Esophagus muscularis mucosa (tissue), 4 donors: ENCODE measurements around the gene ADCY7. TPM values are rescaled to one million over a fixed set of nuclear protein-coding genes. Genes with fewer than 3 reads are reported as not detected.

Experiments
- DNase-seq: peaks from one replicate; pipeline ENCODE4 v3.0.0-alpha.2; 2017; ENCODE audit errors: extremely low spot score
- H3K27ac ChIP-seq, 4 donors: fragments of 200-600 bp; sonication (generic); replicated peaks in 1 of 4; 1 replicate in 3 of 4; 2 replicates in 1 of 4; pipeline ENCODE4 v1.5.1; 2016 to 2019; ENCODE audit warnings: mild to moderate bottlenecking in 1 of 4
- H3K27me3 ChIP-seq, 4 donors: fragments of 200-600 bp; sonication (generic); one replicate each; pipeline versions ENCODE4 v1.5.1 to v1.6.0; 2016 to 2019
- H3K36me3 ChIP-seq, 4 donors: fragments of 200-600 bp; sonication (generic); one replicate each; pipeline ENCODE4 v1.5.1; 2016 to 2019
- H3K4me1 ChIP-seq, 4 donors: fragments of 200-600 bp; sonication (generic); one replicate each; pipeline ENCODE4 v1.5.1; 2016 to 2019
- H3K4me3 ChIP-seq, 4 donors: fragments of 200-600 bp; sonication (generic); 1 replicate in 2 of 4; 2 replicates in 2 of 4; pipeline ENCODE4 v1.5.1; 2016 to 2019; ENCODE audit warnings: mild to moderate bottlenecking in 4 of 4, moderate library complexity in 1 of 4
- H3K9me3 ChIP-seq, 4 donors: fragments of 200-600 bp; sonication (generic); 1 replicate in 3 of 4; 2 replicates in 1 of 4; pipeline ENCODE4 v1.5.1; 2016 to 2019
- EP300 ChIP-seq: sonication (generic); formaldehyde crosslinking; IDR thresholded peaks from one replicate; pipeline ENCODE4 v1.6.1; 2017; ENCODE audit warnings: antibody characterized with exemption
- POLR2A ChIP-seq: fragments of 450-650 bp; IDR thresholded peaks from one replicate; pipeline ENCODE4 v1.6.1; 2017; ENCODE audit warnings: antibody characterized with exemption, moderate library complexity, mild to moderate bottlenecking, low read depth
- POLR2AphosphoS5 ChIP-seq, 2 donors: sonication (generic); formaldehyde crosslinking; IDR thresholded peaks; one replicate each; pipeline ENCODE4 v1.6.1; 2017; ENCODE audit warnings: antibody characterized with exemption in 2 of 2
- WGBS: methylation state at CpG from one replicate; pipeline ENCODE4 v1.1.5; 2018; 5-methylcytosine and 5-hydroxymethylcytosine counted together
- intact Hi-C: fragments of 100-400 bp; cut with DNase I; formaldehyde crosslinking; loops from one replicate; pipeline ENCODE4 v1.15.1; 2023
- total RNA-seq, 4 donors: library from RNA; depleted of rRNA; stranded (reverse); fragments of >200 nt; gene quantifications; one replicate each; pipeline versions ENCODE4 v1.1.0 to v1.2.1, GENCODE V29; 2016
- TF ChIP-seq, protein P1 (sequence below), 3 experiments: fragments of 200-600 bp in 2 of 3; fragments of 450-650 bp in 1 of 3; sonication (generic) in 2 of 3; IDR thresholded peaks; one replicate each; pipeline ENCODE4 v1.5.1; 2017 to 2019; ENCODE audit warnings: antibody characterized with exemption in 3 of 3, mild to moderate bottlenecking in 2 of 3, moderate library complexity in 1 of 3

Gene ADCY7
- total RNA-seq, 4 donors from 2014 or later = 12.3 to 17.4 (median 15.6) TPM

GRCh38 chr16:50275098-50275415 is 8.7 kb downstream of the ADCY7 start:
- no peaks in the 10 kb centered on the region for H3K9me3 ChIP-seq
- intact Hi-C loops = no loop called here
- no peak for DNase-seq
- TF ChIP-seq, protein P1, sequence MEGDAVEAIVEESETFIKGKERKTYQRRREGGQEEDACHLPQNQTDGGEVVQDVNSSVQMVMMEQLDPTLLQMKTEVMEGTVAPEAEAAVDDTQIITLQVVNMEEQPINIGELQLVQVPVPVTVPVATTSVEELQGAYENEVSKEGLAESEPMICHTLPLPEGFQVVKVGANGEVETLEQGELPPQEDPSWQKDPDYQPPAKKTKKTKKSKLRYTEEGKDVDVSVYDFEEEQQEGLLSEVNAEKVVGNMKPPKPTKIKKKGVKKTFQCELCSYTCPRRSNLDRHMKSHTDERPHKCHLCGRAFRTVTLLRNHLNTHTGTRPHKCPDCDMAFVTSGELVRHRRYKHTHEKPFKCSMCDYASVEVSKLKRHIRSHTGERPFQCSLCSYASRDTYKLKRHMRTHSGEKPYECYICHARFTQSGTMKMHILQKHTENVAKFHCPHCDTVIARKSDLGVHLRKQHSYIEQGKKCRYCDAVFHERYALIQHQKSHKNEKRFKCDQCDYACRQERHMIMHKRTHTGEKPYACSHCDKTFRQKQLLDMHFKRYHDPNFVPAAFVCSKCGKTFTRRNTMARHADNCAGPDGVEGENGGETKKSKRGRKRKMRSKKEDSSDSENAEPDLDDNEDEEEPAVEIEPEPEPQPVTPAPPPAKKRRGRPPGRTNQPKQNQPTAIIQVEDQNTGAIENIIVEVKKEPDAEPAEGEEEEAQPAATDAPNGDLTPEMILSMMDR (IDR thresholded peaks at IDR 0.05) = no peak
- TF ChIP-seq POLR2AphosphoS5 (IDR thresholded peaks at IDR 0.05) (no peak), POLR2A (no peak), EP300 (no peak)
- H3K4me1 ChIP-seq = peaks cover 0 to 22% (median 9%) of the 10 kb centered on the region in 4 donors
- WGBS = 86% methylated on average over 1 of the region's 3 CpGs
- peak overlapping the region; percentile 47 to 65 (median 54) for H3K27ac ChIP-seq
- peak overlapping the region; percentile 30 to 42 (median 34) for H3K4me3 ChIP-seq
- H3K27me3 ChIP-seq = no peaks in the 10 kb centered on the region
- no peaks in the 10 kb centered on the region for H3K36me3 ChIP-seq

- no peak for DNase-seq
- H3K27ac ChIP-seq = peak overlapping the region in 3 of 4 donors; percentile 53 to 65 (median 54)
- TF ChIP-seq, protein P1 (IDR thresholded peaks at IDR 0.05) = no peak
- no peak for TF ChIP-seq EP300
- TF ChIP-seq POLR2AphosphoS5 (IDR thresholded peaks at IDR 0.05) = no peak
- no peak for TF ChIP-seq POLR2A
- no peaks in the 10 kb centered on the region for H3K36me3 ChIP-seq
- peaks cover 0 to 23% (median 9%) of the 10 kb centered on the region in 4 donors for H3K4me1 ChIP-seq
- 94% methylated on average over 5 of the region's 12 CpGs for WGBS
- H3K4me3 ChIP-seq = peak overlapping the region in 1 of 4 donors; percentile 33
- H3K9me3 ChIP-seq = no peaks in the 10 kb centered on the region
- no peaks in the 10 kb centered on the region for H3K27me3 ChIP-seq
- intact Hi-C loops = no loop called here
Measured at GRCh38 chr16:50275428-50276325, 9.3 kb downstream of the ADCY7 start.

- H3K9me3 ChIP-seq = no peaks in the 10 kb centered on the region
- no peak overlapping the region for H3K27ac ChIP-seq
- peaks cover 0 to 25% (median 12%) of the 10 kb centered on the region in 4 donors for H3K4me1 ChIP-seq
- no peak overlapping the region for H3K4me3 ChIP-seq
- no peak for DNase-seq
- intact Hi-C loops = no loop called here
- WGBS = 81% methylated on average over 2 of the region's 2 CpGs
- TF ChIP-seq EP300 (no peak), POLR2AphosphoS5 (IDR thresholded peaks at IDR 0.05) (no peak)
- H3K27me3 ChIP-seq = no peaks in the 10 kb centered on the region
- no peaks in the 10 kb centered on the region for H3K36me3 ChIP-seq
Measured at GRCh38 chr16:50276326-50276640, 9.9 kb downstream of the ADCY7 start.

DNA sequence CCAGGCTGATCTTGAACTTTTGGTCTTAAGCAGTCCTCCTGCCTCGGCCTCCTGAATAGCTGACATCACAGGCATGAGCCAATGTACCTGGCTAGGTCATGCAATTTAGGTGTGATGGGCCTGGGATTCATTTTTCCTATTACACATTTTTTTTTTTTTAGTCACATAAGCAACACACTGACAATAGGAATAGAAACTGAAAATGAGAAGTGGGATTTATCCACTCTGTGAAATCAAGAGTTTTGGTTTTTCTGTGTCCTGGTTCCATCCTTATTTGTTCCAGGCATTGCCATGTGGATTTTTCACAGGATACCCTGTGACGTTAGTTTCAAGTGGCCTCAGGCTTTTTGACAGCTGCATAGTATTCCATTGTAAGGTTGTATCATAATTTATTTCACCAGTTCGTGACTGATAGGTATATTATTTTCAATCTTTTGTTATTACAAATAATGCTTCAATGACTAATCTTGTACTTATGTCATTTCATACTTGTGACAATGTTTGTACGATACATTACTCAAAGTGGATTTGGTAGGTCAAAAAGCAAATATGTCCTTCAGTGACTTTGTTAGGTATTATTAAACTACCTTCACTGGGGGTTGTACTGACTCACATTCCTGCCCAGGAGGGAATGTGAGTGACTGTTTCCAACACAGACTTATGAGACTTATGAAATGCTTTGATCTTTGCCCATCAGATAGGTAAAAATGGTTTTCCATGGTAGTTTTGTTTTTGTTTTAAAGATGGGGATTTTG is 10.6 kb downstream of the ADCY7 start:
- no peaks in the 10 kb centered on the region for H3K27me3 ChIP-seq
- peaks cover 0 to 20% (median 17%) of the 10 kb centered on the region in 4 donors for H3K4me1 ChIP-seq
- no peaks in the 10 kb centered on the region for H3K9me3 ChIP-seq
- TF ChIP-seq POLR2A (no peak), POLR2AphosphoS5 (IDR thresholded peaks at IDR 0.05) (no peak), EP300 (no peak)
- TF ChIP-seq, protein P1 (IDR thresholded peaks at IDR 0.05) = no peak
- H3K36me3 ChIP-seq = no peaks in the 10 kb centered on the region
- intact Hi-C loops = no loop called here
- H3K4me3 ChIP-seq = no peak overlapping the region
- no peak overlapping the region for H3K27ac ChIP-seq
- WGBS = 84% methylated on average over 4 of the region's 4 CpGs
- no peak for DNase-seq

DNA sequence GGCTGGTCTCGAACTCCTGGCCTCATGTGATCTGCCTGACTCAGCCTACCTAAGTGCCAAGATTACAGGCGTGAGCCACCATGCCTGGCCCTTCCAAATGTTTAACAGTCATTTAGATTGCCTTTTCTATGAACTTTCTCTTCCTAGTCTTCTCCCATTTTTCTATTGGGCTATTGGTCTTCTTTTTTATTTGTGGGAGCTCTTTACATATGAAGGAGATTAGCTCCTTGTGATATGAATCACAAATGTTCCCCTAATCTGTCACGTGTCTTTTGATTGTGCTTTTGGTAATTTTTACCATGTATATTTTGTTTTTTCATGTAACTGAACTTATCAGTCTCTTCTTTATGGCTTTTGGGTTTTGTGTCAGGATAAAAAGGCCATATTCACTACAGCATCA is 11.9 kb downstream of the ADCY7 start:
- Histone ChIP-seq H3K27ac (no peak overlapping the region), H3K4me1 (peaks cover 0 to 24% (median 14%) of the 10 kb centered on the region in 4 donors), H3K9me3 (no peaks in the 10 kb centered on the region), H3K4me3 (no peak overlapping the region), H3K27me3 (no peaks in the 10 kb centered on the region), H3K36me3 (no peaks in the 10 kb centered on the region)
- no peak for DNase-seq
- intact Hi-C loops = no loop called here
- WGBS = 92% methylated on average over 3 of the region's 3 CpGs
- TF ChIP-seq POLR2AphosphoS5 (IDR thresholded peaks at IDR 0.05) = no peak
